GM19467 (cell line): ENCODE results near the gene CD164.
"Not testable (repeated sequence)": the region's sequence is repeated elsewhere in the genome, so short reads cannot be mapped to it uniquely, and the experiment has no call there.

Experiments used
- ATAC-seq: cut with Tn5 transposase; IDR thresholded peaks from one replicate; pipeline ENCODE4 v1.9.1; 2021; ENCODE audit warnings: mild to moderate bottlenecking, moderate library complexity; ENCODE audit not compliant: unreplicated experiment

The CD164 gene

GRCh38 chr6:109344226-109344625 lies 38.0 kb downstream of the CD164 start:
- no peak for ATAC-seq

DNA sequence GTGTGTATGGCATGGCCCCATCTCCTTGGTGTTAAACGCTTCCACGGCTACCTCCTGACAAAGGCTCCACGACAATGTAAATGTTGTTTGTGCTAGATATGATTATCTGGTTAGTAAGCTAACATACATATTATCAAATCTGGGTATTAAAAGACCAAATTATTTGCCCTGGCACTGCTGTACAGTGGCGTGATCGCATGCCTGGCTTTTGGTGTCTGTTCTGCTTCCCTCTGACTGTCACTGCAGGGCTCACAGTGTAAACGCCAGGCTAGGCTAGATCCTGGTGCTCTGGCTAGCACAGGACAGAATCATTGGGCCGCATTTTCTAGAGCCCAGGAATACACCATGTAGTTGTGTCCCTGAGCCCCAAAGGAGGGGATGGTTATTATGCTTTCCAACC lies 38.7 kb downstream of the CD164 start:
- ATAC-seq = no peak

GRCh38 chr6:109342911-109343310 lies 39.4 kb downstream of the CD164 start:
- ATAC-seq = no peak

- no peak for ATAC-seq
These were observed 39.8 kb downstream of the CD164 start for GRCh38 chr6:109342506-109342905.

GRCh38 chr6:109340811-109341210 lies 41.5 kb downstream of the CD164 start:
- ATAC-seq = no peak

- ATAC-seq = no peak
These were observed 42.2 kb downstream of the CD164 start for GRCh38 chr6:109339906-109340678.

DNA sequence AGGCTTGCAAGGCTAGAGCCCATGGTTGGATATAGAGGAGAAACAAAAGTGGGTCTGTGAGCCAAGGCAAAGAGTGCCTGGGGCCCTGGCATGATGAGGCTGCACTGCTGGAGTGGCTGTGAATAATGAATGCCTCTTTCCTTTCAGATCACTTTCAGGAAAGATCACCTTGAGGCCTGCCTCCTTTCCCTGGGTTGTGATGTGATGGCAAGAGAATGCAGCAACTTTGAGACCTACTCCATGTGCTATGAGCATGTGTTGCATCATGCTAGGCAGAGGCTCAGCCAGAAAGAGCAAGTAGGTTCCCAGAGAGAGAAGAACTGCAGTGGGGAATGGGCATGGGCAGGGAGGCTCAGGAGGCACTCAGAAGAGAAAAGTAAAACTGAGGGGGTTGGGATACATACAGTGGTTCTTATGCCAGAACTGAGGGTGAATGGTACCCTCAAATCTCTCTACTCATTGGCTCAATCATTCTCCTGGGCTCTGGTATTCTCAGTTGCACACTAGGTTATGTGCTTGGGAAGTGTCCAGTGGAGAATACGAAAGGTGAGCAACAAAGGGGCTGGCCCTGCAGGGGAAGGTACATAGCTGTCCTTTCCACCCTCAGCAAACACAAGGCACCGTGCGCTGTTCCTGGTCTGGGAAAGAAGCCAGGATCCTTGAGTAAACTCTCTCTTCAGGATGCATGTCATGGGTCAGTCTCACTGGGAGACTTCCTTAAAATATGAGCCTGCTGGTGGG lies 45.9 kb downstream of the CD164 start:
- no peak for ATAC-seq

GRCh38 chr6:109333870-109334269 lies 48.4 kb downstream of the CD164 start:
- ATAC-seq = not testable (repeated sequence)

GRCh38 chr6:109332748-109333147 lies 49.5 kb downstream of the CD164 start:
- ATAC-seq = no peak

GRCh38 chr6:109331081-109331480 lies 51.2 kb downstream of the CD164 start:
- no peak for ATAC-seq

- no peak for ATAC-seq
These were observed 52.0 kb downstream of the CD164 start for GRCh38 chr6:109330263-109330662.

- no peak for ATAC-seq
These were observed 53.6 kb downstream of the CD164 start for GRCh38 chr6:109328629-109329028.

DNA sequence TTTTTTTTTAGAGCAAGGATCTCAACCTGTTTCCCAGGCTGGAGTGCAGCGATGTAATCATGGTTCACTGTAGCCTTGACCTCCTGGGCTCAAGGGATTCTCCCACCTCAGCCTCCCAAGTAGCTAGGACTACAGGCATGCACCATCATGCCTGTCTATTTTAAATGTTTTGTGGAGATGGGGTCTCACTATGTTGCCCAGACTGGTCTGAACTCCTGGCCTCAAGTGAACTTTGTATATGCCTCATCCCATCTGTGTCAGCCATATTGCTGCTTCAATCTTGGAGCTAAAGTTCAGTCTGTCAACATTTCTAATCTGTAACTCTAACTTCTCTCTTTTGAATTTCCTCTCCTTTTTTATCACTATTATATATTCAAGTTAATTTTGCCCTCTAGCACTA lies 54.3 kb downstream of the CD164 start:
- ATAC-seq = no peak

DNA sequence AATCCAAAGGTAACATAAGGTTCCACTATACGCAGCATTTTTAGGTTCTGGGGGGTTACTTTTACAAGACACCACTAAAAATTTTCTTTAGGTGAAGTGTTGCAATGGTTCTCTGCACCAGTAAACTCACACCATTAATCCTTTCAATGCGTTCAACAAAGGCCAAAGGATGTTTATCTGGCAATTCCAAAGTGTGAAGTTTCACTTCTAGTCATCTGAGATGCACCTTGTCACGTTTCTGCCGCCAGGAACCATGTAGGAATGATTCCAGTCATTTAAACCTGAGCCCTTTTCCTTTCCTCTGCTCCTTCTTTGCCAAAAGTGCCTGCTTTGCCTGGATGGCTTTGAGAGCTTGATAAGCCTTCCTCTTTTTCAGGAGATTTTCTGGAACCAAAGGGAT lies 54.8 kb downstream of the CD164 start:
- ATAC-seq = no peak

DNA sequence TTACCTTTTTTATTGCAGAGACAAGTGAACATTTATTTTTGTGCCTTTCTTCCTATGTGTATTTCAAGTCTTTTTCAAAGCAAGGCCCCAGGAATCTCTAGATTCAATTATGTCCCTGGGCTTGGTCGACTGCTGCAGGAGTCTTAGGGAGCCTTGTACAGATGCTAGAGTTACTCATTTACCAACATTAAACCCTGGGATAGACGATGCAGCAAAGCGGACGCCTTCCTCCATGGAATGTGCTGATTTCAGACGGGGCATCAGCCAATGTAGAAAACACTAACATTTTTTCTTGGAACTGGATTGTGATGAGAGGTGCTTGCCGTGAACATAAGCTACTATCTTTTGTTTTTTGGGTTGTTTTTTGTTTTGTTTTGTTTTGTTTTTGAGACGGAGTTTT lies 55.9 kb downstream of the CD164 start:
- ATAC-seq = no peak

GRCh38 chr6:109325400-109325801 lies 56.9 kb downstream of the CD164 start:
- no peak for ATAC-seq

DNA sequence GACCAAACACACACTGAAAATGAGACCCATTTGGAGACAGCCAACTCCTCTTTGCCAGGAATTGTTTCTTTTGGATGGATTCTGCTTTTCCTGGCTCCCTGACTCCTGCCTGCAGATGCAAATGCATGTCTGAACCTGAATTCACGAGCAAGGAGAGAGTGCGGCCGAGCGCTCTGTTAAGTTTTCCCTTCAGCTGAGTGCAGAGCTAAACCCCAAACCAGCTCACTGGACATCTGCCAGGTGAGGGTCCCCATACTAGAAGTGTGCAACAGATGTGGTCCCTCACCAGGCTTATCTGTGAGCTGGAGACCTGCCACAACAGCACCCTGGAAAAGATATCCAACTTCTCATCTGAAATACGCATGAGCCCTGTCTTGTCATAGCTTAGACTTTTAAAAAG lies 59.0 kb downstream of the CD164 start:
- ATAC-seq = no peak

- peak; percentile 53 for ATAC-seq
These were observed 59.4 kb downstream of the CD164 start for GRCh38 chr6:109322825-109323224.

DNA sequence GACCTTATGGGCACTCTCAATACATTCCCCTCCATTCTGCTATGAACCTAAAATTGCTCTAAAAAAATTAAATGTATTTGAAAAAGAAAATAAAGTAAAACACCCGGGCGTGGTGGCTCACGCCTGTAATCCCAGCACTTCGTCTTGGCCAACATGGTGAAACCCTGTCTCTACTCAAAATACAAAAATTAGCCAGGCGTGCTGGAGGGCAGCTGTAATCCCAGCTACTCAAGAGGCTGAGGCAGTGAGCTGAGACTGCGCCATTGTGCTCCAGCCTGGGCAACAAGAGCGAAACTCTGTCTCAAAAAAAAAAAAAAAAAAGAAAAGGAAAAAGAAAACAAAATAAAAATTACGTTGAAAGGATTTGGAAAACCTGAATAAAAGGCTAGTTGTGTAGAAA lies 60.5 kb downstream of the CD164 start:
- ATAC-seq = no peak

GRCh38 chr6:109320072-109320471 lies 62.2 kb downstream of the CD164 start:
- ATAC-seq = no peak

DNA sequence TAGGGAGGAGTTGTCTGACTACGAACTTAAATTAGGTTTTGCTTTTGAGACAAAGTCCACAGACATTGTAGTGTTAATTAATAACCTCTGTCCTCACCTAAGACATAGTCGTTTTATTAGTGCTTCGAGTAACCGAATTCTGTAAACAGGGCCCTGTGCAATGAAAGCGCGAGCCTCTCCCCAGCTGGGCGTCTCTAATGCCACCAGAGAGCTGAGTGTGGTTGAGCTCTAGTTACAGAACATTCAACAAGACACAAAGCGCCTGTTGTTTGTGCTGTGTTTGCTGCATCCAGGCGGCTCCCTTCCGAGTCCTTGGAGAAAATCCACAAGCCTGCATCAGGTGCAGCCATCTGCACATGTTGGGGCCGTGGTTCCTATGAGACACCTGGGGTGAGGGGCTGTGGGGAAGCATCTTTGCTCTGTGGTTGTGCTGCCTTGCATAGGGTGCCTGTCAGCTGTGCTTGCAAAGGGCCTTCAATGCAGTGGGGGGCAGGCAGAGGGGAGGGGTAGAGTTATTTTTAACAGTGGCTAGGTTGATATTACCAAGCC lies 63.9 kb downstream of the CD164 start:
- ATAC-seq = no peak

- no peak for ATAC-seq
These were observed 65.4 kb downstream of the CD164 start for GRCh38 chr6:109316909-109317308.
